ENCODE data around the gene SLC22A4. TPM values are rescaled to one million over a fixed set of nuclear protein-coding genes. Genes with fewer than 3 reads are reported as not detected.

Gene SLC22A4
- polyA plus RNA-seq, 3 donors, result 5.1 to 6.2 (median 5.8) TPM

DNA sequence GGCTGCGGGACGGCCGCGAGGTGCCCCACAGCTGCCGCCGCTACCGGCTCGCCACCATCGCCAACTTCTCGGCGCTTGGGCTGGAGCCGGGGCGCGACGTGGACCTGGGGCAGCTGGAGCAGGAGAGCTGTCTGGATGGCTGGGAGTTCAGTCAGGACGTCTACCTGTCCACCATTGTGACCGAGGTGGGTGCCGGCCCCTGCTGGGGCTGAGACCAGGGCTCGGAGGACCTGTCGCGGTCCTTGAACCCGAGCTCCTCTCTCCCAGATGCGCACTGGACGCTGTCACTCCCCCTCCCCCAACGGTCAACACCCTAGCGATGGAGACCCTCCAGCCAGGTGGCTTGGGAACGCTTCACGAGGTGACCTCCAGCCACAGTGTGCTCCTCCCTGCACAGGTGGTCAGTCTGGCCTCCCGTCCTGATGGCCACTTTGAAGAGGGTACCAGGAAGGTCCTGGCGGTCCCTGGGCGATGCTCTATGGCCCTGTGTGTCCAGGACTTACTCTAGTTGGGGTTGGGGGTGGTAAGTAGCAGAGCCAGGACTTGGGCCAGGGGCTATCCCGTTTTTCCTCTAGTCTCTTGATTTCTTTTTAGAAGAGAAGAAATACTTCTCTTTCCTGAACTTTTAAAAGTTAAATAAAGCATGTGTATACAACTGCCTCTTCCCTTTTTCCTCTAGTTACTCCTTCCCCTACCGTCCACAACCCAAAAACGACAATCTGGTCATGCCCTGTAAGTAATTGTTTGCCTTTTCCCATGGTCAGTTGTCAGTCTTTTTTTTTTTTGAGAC is 76.2 kb downstream of the SLC22A4 start:
- no peak for DNase-seq (ENCODE audit: low read depth in 3 of 3, low spot score in 2 of 3)

DNA sequence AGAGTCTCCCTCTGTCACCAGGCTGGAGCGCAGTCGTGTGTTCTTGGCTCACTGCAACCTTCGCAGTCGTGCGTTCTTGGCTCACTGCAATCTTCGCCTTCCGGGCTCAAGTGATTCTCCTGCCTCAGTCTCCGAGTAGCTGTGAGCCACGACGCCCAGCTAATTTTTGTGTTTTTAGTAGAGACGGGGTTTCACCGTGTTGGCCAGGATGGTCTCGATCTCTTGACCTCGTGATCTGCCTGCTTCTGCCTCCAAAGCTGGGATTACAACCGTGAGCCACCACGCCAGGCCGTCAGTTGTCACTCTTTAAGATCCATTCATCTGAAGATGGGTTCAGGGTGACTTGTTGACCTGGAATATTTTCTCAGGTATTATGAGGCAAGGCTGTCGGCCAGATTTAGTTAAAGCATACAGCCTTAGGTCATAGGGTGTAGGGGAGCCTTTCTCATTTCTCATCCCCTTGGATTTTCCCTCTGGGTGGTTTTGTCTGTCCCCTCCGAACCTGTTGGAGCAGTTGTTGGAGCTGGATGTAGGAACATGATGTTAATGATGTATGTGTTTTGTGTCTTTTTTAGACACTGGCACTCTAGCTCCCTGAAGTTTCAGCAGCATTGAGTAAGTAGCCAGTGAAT is 76.9 kb downstream of the SLC22A4 start:
- no peak for DNase-seq (ENCODE audit: low read depth in 3 of 3, low spot score in 2 of 3)

DNA sequence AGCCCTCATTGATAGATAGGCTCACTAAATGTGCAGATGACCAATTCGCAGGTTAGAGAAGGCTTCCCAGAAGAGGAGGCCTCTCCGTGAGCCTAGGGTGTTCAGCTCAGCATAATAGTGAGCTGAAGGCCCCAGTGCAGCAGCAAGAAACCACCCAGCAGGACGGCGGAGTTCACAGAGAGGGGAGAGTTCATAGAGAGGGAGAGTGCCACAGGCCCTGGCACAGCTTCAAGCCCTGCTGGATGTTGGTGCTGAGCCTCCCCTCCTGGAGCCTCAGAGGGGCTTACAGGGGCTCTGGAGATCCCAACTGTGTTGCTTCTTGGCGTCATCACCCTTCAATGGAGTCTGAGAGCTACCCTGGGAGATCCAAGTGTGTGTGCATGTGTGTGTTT is 77.4 kb downstream of the SLC22A4 start:
- DNase-seq (ENCODE audit: low read depth in 3 of 3, low spot score in 2 of 3), result no peak

DNA sequence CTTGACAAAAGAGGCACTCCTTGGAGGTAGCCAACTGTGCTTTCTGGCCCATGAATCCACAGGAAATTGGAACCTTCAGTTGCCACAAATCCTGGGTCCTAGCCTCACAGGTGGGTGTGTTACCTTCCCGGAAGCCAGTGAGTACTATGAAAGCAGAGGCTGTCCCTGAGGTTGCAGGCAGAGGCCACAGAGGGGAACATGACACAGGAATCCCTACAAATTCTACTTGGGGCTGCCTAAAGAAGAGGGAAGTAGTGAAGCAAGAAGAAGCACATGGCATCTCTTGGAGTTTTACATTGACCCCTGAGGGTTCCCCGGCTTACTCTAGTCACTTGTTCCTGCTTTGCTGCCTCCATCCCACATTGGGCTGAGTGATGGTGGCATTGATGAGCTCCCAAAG is 77.9 kb downstream of the SLC22A4 start:
- DNase-seq (ENCODE audit: low read depth in 3 of 3, low spot score in 2 of 3), result no peak

DNA sequence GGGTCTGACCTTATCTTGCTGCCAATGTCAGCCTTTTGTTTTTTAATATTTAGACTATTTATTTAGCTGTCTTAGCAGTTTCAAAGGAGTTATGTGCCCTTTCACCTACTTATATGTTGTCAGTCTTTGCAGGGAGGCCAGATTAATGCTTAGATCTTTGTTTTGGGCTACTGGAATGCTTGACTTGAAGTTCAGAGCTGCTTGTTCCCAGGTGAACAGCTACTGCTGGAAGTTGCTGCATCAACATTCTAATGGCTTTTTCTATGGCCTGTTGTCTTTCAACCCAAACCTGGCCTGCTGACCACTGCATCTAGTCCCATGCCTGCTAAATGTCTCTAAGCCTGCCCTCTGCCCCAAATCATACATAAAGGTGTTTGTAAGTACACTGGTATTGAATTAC is 78.3 kb downstream of the SLC22A4 start:
- no peak for DNase-seq (ENCODE audit: low read depth in 3 of 3, low spot score in 2 of 3)

DNA sequence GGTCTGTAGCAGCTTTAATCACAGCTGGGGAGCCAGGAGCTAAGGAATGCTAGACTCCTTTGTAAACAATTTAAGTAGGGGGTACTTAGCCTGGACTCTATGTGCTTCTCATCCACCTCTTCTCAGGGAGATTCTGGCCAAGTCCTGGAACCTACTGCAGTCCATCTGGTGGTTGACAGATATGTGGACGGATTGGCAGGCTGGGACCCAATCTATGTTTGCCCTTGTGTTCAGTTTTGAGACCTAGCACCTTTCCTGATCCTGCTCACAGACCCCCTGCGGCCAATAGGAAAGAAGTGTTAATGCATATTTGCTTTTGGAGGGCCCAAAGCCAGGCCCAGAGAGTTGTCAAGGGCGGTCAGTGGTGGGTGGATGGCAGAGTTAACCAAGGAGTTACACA is 81.8 kb downstream of the SLC22A4 start:
- no peak for DNase-seq (ENCODE audit: low read depth in 3 of 3, low spot score in 2 of 3)

DNA sequence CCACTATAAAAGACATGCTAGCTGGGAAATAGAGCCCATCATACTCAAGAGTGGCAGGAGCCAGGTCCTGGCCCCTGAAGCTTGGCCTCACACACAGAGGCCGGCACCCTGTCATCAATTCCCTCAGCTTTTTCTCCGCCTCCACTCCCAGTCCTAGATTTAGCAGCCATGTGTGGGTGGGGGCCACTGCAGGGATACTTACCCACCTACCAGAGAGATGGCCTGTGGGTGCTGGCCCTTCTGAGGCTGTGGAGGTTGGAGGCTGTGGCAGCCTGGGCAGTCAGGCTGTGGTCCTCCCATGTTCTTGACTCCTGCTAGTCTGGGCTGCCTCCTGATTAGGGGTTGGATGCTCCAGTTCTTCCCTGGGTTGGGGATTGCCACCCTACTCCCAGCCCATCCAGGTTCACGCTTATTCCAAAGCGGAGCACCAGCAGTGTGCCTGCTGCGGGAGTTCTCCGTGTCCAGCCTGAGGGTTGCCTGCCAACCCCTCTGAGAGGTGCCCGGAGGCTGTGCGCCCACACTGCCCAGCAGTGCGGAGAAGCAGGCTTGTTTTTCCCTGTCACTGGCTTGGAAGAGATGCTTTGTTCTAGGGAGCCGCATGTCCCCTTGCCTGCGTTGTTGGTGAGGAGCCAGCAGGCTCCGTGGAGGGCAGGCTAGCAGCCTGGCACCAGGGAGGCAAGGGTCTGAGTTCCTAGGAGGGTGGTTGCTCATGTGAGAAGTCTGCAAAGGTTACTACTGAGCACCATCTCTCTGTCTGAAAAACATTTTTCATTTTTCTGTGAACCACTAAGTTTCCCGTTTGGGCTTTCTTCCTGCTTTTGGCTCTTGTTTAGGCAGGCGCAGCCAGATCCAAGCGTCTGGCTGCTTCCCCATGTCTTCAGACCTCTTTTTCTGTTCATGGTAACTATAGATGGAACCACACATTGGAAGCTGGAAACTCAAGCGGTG is 82.8 kb downstream of the SLC22A4 start:
- no peak for DNase-seq (ENCODE audit: low read depth in 3 of 3, low spot score in 2 of 3)

DNA sequence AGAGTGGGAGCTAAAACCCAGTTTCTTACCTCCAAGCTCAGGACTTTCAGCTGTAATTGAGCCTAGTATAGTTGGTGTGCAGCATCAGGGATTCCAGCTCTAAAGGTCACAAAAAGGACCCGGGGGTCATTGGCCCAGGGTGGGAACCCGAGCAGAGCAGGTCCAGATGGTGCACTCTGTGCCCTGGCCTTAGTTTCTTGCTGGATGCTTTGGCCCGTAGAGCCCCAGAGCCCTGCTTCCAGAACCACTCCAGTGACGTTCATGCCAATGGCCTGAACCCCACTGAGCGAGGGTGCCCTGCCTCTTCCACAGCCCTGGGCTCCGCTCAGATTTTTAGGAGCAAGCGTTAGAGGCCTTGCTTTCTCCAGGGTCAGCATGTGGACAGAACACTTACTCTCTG is 83.5 kb downstream of the SLC22A4 start:
- no peak for DNase-seq (ENCODE audit: low read depth in 3 of 3, low spot score in 2 of 3)

DNA sequence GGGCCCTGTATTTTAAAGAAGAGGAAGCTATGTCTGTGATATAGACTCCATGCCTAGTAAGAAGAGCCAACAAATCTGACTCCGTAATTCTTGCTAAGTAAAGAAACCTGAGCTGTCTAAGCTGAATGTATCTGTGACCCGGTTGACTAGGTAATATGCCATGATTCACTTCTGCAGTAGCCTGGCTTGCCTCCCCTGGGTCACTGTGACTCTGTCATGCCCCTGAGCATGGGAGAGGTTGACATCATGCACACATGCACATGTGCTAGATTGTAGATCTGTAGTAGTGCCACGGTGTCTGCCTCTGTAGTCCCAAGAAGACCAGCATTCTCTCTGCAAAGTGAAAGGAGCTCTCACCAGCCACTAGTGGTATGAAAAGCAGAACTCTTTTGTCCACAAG is 84.4 kb downstream of the SLC22A4 start:
- no peak for DNase-seq (ENCODE audit: low read depth in 3 of 3, low spot score in 2 of 3)

DNA sequence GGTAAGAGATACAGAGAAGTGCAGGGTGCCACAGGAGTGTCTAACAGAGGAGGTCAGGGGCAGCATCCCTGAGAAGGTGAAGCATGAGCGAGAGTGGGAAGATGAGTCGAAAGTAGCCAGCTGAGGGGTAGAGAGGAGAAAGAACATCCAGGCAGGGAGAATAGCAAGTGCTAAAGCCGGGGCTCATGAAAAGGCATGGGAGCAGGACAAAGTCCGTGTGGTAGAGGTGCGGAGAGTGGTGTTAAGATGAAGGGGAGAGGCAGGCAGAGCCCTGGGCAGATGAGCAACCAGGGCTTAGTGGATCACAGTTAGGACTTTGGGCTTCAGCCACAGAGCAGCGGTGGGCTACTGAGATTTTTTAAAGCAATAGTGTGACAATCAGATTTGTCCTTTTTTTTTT is 85.9 kb downstream of the SLC22A4 start:
- no peak for DNase-seq (ENCODE audit: low read depth in 3 of 3, low spot score in 2 of 3)

DNA sequence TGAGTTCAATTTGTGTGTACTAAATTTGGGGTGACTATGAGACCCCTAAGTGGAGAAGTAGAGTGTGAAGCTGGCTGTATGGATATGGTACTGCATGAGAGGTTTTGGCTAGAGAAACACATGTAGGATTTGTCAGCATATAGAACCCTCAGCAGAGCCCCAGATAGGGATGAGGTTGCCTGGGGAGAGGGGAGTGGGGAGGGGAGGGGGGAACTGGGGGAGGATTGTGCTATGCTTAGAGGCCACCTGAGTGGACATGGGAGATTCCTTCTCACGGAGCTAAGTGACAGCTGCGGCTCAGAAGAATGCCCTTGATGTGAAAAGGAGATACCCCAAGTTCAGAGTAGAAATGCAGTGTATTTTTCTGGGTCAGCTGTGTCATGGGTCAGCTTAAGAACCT is 86.5 kb downstream of the SLC22A4 start:
- no peak for DNase-seq (ENCODE audit: low read depth in 3 of 3, low spot score in 2 of 3)

DNA sequence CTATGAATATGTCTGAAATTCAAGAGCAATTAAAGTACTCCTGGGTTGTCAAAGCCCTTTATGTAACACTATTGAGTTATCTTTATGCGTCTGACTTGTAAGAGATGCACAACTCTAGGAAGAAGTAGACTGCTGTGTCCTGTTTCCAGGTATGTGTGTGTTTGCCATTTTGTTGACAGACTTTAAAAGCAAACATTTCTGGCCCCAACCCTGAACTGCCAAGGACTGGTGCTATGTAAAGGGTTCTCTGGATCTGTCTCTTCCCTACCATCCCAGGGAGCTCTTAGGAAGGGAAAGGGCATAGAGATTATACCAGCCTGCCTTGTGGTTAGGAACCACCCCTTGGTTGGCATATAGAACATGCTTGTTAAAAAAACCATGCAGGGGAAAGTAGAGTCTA is 87.4 kb downstream of the SLC22A4 start:
- no peak for DNase-seq (ENCODE audit: low read depth in 3 of 3, low spot score in 2 of 3)

DNA sequence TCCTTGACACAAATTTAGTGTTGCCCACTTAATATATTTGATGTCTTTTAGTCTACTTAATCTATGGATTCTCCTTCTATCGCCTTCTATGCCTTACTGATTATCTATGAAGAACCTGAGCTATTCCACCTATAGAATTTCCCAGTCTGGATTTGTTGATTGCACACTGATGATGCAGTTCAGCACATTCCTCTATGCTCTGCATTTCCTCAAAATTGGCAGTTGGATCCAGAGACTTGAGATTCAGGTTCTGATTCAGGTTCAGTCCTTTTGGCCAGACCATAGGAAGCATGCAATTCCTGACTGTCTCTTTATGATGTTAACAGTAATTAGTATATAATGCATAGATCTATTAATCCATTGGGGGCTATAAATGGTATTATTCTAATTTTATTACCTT is 89.1 kb downstream of the SLC22A4 start:
- DNase-seq (ENCODE audit: low read depth in 3 of 3, low spot score in 2 of 3), result no peak

DNA sequence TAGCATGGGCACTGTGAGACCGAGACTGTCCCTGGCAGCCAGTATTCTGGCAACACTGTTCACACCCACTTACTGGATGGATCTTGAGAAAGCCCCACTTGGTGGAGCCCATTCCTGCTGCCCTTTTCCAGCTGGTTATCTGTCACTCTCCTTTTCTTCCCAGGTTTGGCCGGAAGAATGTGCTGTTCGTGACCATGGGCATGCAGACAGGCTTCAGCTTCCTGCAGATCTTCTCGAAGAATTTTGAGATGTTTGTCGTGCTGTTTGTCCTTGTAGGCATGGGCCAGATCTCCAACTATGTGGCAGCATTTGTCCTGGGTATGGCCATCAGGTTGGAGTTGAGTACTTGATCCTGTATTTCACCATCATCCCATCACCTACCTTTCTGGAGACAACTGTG is 89.8 kb downstream of the SLC22A4 start:
- DNase-seq (ENCODE audit: low read depth in 3 of 3, low spot score in 2 of 3), result no peak

DNA sequence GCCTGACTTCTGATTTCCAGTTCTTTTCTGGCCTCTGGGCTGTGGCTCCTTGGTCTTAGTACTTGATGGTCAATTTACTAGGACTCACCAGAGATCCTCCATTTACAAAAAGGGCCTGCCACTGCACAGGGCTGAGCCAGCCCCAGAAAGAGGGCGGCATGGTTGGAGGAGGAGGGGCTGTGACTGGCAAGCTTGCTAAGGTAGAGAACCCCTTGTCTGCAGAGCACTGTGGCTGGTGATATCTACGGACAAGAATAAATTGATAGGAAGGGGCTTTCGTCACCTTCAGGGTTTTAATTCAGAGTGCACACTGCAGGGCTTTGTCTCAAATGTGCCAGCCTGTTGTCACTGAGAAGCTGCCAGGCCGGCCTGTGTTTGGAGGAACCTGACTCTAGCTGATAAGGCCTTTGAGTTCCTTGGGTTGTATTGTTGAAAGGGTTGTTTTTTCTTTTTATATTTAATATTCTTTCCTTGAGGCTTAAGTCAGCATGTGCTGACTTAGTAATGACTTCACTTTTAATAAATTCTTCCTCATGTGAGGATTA is 90.4 kb downstream of the SLC22A4 start:
- DNase-seq (ENCODE audit: low read depth in 3 of 3, low spot score in 2 of 3), result no peak

DNA sequence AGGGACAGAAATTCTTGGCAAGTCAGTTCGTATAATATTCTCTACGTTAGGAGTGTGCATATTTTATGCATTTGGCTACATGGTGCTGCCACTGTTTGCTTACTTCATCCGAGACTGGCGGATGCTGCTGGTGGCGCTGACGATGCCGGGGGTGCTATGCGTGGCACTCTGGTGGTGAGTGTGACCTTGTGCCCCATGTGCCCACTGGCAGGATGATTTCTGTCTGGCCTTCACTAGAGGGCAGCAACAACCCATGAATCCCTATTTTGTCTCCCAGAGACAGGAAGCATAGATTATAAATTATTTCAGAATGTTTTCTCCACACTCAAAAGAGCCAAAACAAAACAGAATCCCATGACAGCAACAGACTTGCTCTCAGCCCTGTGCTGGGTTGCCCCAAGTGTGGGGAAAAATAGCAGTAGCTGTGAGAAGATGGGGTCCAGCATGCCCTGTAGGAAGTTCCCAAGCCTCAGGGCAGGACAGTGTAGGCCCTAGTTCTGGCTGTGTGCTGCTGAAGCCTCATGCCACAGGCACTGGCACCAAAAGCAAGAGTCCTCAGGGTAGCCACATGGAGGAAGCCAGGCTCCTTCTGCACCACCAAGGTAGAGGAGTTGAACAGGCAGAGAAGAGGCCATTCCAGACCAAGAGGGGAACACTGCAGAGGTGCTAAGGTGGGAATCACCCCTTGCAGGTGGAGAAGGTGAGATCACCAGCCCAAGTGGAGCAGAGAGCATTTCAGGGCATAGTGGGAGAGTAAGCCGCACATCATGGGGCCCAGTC is 91.3 kb downstream of the SLC22A4 start:
- DNase-seq (ENCODE audit: low read depth in 3 of 3, low spot score in 2 of 3), result peak in 1 of 3 donors; percentile 39

DNA sequence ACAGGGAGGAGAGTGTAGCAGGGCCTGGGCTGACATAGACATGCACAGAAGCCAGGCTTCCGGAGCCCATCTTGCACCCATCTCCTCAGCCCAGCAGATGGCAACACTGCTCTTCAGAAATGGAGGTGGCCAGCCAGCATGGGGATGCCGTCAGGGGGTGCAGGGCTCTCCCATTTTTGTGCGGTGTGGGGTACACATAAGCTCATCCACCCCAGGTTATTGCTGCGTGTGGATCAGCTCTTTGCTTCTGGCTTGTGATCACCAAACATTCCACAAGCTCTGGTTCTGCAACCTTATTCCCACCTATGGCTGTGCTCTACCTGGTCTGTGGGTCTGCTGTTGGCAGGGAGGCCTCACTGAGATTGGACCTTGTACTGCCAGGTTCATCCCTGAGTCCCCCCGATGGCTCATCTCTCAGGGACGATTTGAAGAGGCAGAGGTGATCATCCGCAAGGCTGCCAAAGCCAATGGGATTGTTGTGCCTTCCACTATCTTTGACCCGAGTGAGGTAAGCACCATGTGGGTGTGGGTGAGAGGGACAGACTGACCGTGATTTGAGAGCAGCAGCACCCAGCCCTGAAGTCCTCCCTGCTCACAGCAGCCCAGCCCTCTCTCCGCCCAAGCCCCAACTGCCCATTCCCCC is 92.6 kb downstream of the SLC22A4 start:
- DNase-seq (ENCODE audit: low read depth in 3 of 3, low spot score in 2 of 3), result peak in 1 of 3 donors; percentile 53

DNA sequence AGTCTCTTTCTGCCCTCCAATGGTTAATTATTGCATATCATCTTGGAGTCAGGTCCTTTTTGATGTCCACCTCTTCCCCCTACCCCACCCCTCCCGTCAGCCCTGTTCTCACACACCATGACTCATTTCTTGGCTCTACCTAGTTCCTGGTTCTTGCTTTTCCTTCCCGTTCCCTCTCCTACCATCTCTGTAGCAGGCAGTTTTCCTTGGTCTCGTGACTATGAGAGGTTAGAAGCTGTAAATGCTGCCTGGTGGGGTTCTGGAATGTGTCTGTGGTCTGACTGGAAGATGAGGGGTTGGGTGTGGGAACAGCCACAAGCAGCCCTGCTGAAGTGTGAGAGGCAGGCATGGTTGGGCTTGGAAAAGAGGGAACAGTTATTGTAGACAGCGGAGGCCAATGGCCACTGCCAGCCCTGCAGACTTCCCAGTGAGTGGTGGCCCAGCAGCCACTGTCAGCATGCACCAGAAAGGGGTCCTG is 93.5 kb downstream of the SLC22A4 start:
- no peak for DNase-seq (ENCODE audit: low read depth in 3 of 3, low spot score in 2 of 3)

DNA sequence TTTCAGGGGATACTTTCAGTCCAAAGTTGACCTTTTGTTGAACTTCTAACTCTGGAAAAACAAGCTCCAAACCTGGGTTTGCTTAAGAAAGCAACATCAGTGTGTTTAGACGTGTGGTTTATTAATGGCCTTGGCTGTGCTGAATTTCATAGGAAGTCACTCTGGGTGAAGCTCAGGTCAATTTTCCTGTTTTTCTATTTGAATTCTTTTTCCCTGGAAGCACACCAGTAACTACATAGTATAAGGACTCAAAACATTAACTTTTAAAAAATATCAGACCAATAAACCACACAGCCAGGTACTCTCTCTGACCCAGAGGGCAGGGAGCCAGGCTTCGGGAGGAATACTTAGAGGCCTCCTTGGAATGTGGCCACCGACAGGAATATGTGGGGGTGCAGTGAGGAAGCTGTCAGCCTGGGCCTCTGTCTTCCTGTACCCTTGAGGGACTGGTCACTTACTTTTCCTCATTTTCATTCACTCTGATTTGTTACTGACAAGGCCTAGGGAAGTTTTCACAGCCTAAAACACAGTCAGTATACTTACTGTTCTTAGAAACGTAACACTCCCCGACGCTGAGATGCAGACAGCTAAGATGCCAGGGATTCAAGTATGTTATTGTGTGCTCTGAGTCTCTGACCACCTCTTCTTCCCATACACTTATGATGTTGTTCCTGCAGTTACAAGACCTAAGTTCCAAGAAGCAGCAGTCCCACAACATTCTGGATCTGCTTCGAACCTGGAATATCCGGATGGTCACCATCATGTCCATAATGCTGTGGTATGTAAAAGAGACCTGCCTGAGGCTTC is 94.3 kb downstream of the SLC22A4 start:
- peak in 1 of 3 donors; percentile 35 for DNase-seq (ENCODE audit: low read depth in 3 of 3, low spot score in 2 of 3)
